PC-3 (cell line): ENCODE measurements around the gene RNF2.

Experiments used
- EZH2 ChIP-seq: fragments of 300-600 bp; sonication (generic); IDR thresholded peaks from one replicate; pipeline ENCODE4 v1.6.1; 2017; ENCODE audit warnings: antibody characterized with exemption, mild to moderate bottlenecking, low read length; ENCODE audit not compliant: unreplicated experiment
- TF ChIP-seq, protein P1 (sequence below): fragments of 300-600 bp; sonication (generic); conservative IDR thresholded peaks from 2 replicates; pipeline ENCODE4 v1.5.1; 2017; ENCODE audit warnings: antibody characterized with exemption, low read depth, mild to moderate bottlenecking, low read length

DNA sequence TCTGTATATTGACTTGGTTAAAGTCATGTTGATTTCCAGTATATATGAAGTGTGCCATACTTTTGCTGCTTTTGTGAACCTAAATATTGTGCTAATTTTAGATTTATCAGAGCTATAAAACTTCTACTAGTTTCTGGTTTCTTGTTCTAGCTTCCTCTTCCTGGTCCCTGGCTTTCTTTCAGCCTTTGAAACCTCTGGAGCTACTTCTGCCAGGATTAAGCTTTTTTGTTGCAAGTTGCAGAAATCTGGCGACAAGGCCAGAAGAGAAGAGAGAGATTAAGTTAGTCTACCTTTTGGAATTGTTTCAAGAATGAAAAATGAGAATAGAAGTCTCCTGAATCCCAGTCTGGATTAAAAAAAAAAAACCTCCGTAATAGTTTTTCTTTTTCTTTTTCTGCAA is 13.5 kb downstream of the RNF2 start:
- TF ChIP-seq, protein P1, sequence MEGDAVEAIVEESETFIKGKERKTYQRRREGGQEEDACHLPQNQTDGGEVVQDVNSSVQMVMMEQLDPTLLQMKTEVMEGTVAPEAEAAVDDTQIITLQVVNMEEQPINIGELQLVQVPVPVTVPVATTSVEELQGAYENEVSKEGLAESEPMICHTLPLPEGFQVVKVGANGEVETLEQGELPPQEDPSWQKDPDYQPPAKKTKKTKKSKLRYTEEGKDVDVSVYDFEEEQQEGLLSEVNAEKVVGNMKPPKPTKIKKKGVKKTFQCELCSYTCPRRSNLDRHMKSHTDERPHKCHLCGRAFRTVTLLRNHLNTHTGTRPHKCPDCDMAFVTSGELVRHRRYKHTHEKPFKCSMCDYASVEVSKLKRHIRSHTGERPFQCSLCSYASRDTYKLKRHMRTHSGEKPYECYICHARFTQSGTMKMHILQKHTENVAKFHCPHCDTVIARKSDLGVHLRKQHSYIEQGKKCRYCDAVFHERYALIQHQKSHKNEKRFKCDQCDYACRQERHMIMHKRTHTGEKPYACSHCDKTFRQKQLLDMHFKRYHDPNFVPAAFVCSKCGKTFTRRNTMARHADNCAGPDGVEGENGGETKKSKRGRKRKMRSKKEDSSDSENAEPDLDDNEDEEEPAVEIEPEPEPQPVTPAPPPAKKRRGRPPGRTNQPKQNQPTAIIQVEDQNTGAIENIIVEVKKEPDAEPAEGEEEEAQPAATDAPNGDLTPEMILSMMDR = no peak
- TF ChIP-seq EZH2 = no peak
